Psoas muscle (tissue), 8 donors: ENCODE results near the gene LRRC1. TPM values are rescaled to one million over a fixed set of nuclear protein-coding genes. Genes with fewer than 3 reads are reported as not detected.

Source experiments
- ATAC-seq, 4 donors: fragments of 200-7000 bp; cut with Tn5 transposase; one replicate each; pipeline ENCODE4 v1.9.1; 2020; ENCODE audit warnings: moderate library complexity in 3 of 4, mild to moderate bottlenecking in 2 of 4
- DNase-seq, 2 donors: peaks; one replicate each; pipeline ENCODE4 v3.0.0-alpha.2; 2020
- H3K27ac ChIP-seq: fragments of 200-600 bp; one replicate; pipeline ENCODE4 v1.8.0; 2022
- H3K27me3 ChIP-seq, 3 donors: fragments of 200-600 bp in 1 of 3; one replicate each; pipeline versions ENCODE4 v1.6.1 to v1.8.0; 2013 to 2022; ENCODE audit warnings: low read length in 2 of 3, mild to moderate bottlenecking in 2 of 3, moderate library complexity in 1 of 3; ENCODE audit not compliant: insufficient read depth in 3 of 3
- H3K36me3 ChIP-seq, 2 donors: fragments of 200-600 bp in 1 of 2; one replicate each; pipeline versions ENCODE4 v1.6.1 to v1.8.0; 2013 to 2022; ENCODE audit warnings: low read depth in 1 of 2, mild to moderate bottlenecking in 1 of 2, moderate library complexity in 1 of 2; ENCODE audit not compliant: insufficient read depth in 1 of 2
- H3K4me1 ChIP-seq: fragments of 200-600 bp; one replicate; pipeline ENCODE4 v1.8.0; 2022
- H3K4me3 ChIP-seq: fragments of 200-600 bp; one replicate; pipeline ENCODE4 v1.8.0; 2022; ENCODE audit warnings: mild to moderate bottlenecking
- H3K9me3 ChIP-seq: fragments of 200-600 bp; one replicate; pipeline ENCODE4 v1.8.0; 2022
- CTCF ChIP-seq: fragments of 200-600 bp; IDR thresholded peaks from one replicate; pipeline ENCODE4 v1.8.0; 2022; ENCODE audit warnings: antibody characterized with exemption
- WGBS, 3 donors: extraction: QIAGEN DNeasy Blood & Tissue Kit; methylation state at CpG; one replicate each; pipeline versions ENCODE4 v1.1.6 to v1.1.7; 2013; 5-methylcytosine and 5-hydroxymethylcytosine counted together
- intact Hi-C, 2 donors: fragments of 100-400 bp; cut with DNase I; formaldehyde crosslinking; loops; one replicate each; pipeline versions ENCODE4 v1.11.0 to v1.14.2; 2022
- polyA plus RNA-seq, 3 donors: library from polyadenylated mRNA; stranded (reverse); fragments of 200-250 nt; gene quantifications; one replicate each; pipeline ENCODE4 v1.2.3, GENCODE V29; 2013
- total RNA-seq, 4 donors: library from RNA; stranded (reverse); fragmentation: NEBNext Ultra II Directional in 2 of 4; extraction: Animal tissue kit (Norgen Biotek cat#: 25700) in 2 of 4; gene quantifications; one replicate each; pipeline versions ENCODE4 v1.2.1 to v1.2.4, GENCODE V29; 2021 to 2023
- donor health status: healthy with polysubstance abuse.
- donor health status: DM: no; HTN: no; CAD: no; lungs with moderate emphysema.
- donor health status: Bipolar disorder and iron deficiency.
- donor health status: healthy.
- donor health status: DM: yes; HTN: yes; CAD: no.
- donor health status: DM: no; HTN: no; CAD: no.
- donor health status: DM: no; HTN: no; CAD: no.
- donor health status: DM: yes; HTN: yes; CAD: no.

Gene LRRC1
- total and polyA plus RNA-seq, 7 donors = 0.39 to 1.1 (median 0.46) TPM

- Histone ChIP-seq H3K4me1 (no peaks in the 10 kb centered on the region), H3K4me3 (no peak overlapping the region), H3K9me3 (no peaks in the 10 kb centered on the region), H3K27ac (no peak overlapping the region), H3K36me3 (no peaks in the 10 kb centered on the region), H3K27me3 (no peaks in the 10 kb centered on the region)
- DNase-seq = no peak
- intact Hi-C loops = no loop called here
- no peak for TF ChIP-seq CTCF
- no peak for ATAC-seq
Measured at GRCh38 chr6:53808302-53808881, 13.6 kb downstream of the LRRC1 start.

DNA sequence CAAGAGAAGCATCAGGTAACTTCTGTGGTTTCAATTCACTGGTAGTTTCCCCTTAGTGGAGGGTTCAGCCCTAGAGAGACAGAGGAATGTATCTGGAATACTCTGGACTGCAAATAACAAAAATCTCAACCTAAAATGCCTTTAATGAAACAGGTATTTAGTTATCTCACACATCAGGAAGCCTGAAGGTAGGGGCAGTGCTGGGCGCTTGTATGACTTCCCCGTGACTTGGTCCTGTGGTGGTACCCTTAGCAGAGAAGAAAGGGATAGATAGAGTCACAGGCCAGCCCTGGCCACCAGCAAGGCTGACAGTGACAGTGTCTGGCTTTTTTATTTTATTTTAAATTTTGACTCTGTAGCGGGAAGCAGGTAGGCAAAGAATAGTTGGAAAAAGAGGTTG is 14.9 kb downstream of the LRRC1 start:
- no peaks in the 10 kb centered on the region for H3K36me3 ChIP-seq
- intact Hi-C loops = no loop called here
- WGBS, 3 donors = 96 to 100% (median 99%) methylated on average over 3 of the region's 3 CpGs

DNA sequence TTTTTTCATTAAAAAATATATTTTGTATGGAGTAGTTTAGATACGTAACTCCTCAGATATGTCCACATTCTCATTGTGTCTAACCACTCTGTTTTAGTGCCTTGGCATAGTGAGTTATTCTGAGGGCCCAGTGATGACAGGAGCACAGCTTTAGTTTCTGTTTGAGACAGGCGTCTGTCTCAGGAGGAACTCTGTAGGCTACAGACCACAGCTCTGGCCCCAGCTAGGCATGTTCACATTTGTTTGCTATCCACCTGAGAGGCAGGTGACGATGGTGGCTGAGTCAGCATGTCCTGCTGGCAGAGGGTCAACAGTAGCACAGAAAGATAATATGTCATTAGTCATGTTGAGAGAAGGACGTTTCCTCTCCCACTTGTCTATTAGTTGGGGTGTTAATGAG is 16.3 kb downstream of the LRRC1 start:
- Histone ChIP-seq H3K9me3 (no peaks in the 10 kb centered on the region), H3K4me1 (no peaks in the 10 kb centered on the region), H3K27ac (no peak overlapping the region), H3K27me3 (no peaks in the 10 kb centered on the region), H3K4me3 (no peak overlapping the region), H3K36me3 (no peaks in the 10 kb centered on the region)
- WGBS, 3 donors = 65 to 74% (median 72%) methylated on average over 4 of the region's 4 CpGs
- intact Hi-C loops = no loop called here
- no peak for ATAC-seq
- no peak for TF ChIP-seq CTCF
- no peak for DNase-seq

More for the DNA sequence above, 14.9 kb downstream of the LRRC1 start:
- H3K27ac ChIP-seq = no peak overlapping the region
- no peak for ATAC-seq
- no peaks in the 10 kb centered on the region for H3K4me1 ChIP-seq
- DNase-seq = no peak
- H3K9me3 ChIP-seq = no peaks in the 10 kb centered on the region
- no peak for TF ChIP-seq CTCF
- H3K27me3 ChIP-seq = no peaks in the 10 kb centered on the region
- no peak overlapping the region for H3K4me3 ChIP-seq

DNA sequence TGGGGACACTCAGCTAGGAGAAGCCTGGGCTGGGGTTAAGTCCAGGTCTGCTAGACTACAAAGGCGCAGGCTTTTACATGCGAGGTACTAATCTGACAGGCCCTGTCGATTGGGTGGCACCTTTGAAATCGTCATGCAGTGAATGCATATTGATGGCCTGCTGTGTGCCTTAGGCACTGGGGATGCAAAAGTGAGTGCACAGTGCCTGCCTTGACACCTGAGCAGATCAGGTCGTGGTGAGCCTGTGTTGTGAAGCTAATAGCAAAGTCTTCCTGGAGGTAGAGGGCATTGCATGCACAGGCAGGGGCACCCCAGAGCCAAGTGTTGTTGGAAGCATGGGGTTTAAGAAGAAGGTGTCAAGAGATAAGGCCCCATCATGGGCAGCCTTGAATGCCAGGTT is 16.9 kb downstream of the LRRC1 start:
- H3K27me3 ChIP-seq = no peaks in the 10 kb centered on the region
- H3K27ac ChIP-seq = no peak overlapping the region
- H3K36me3 ChIP-seq = no peaks in the 10 kb centered on the region
- intact Hi-C loops = no loop called here
- H3K4me1 ChIP-seq = no peaks in the 10 kb centered on the region
- DNase-seq = no peak
- WGBS, 3 donors = 69 to 77% (median 75%) methylated on average over 5 of the region's 5 CpGs
- no peak overlapping the region for H3K4me3 ChIP-seq
- ATAC-seq = no peak
- no peak for TF ChIP-seq CTCF
- H3K9me3 ChIP-seq = no peaks in the 10 kb centered on the region

DNA sequence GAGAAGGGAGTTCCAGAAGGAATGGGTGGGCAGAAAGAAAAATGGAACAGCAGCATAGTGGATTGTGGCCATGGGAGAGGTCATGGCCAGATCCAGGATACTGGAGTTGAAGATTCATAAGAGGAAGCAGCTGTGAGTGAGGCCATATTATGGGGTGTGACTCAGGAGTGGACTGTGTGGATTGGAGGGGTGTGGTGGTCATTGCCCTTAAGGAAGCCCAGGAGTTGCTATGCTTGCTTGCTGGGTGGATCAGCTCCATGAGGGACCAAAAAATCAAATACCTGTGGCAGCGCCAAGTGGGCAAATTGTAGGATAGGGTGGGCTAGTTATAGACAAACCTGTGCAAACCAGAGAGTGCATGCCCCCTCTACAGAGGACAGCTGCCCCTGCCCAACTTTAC is 18.3 kb downstream of the LRRC1 start:
- DNase-seq (no peak), ATAC-seq (no peak)
- H3K27me3 ChIP-seq = no peaks in the 10 kb centered on the region
- no peaks in the 10 kb centered on the region for H3K4me1 ChIP-seq
- H3K4me3 ChIP-seq = no peak overlapping the region
- no peaks in the 10 kb centered on the region for H3K36me3 ChIP-seq
- intact Hi-C loops = no loop called here
- H3K9me3 ChIP-seq = no peaks in the 10 kb centered on the region
- WGBS, 3 donors = 98 to 100% (median 100%) methylated on average over 1 of the region's 1 CpG
- TF ChIP-seq CTCF = no peak
- no peak overlapping the region for H3K27ac ChIP-seq
